ENCODE measurements around the gene FSTL1. TPM values are rescaled to one million over a fixed set of nuclear protein-coding genes. Genes with fewer than 3 reads are reported as not detected.
"Not testable (repeated sequence)": the region's sequence is repeated elsewhere in the genome, so short reads cannot be mapped to it uniquely, and the experiment has no call there.

FSTL1 gene
- total RNA-seq, 2 donors from 2014 or later: 212 to 265 TPM

GRCh38 chr3:120393243-120393642, 57.5 kb downstream of the FSTL1 start:
- 57% methylated on average over 4 of the region's 4 CpGs for WGBS
- intact Hi-C loops (cut with DNase I): no loop called here
- Histone ChIP-seq H3K27ac (no peak overlapping the region), H3K4me1 (replicated peaks) (no peaks in the 10 kb centered on the region), H3K27me3 (replicated peaks; ENCODE audit: insufficient read depth) (no peaks in the 10 kb centered on the region), H3K9me3 (no peaks in the 10 kb centered on the region), H3K36me3 (no peaks in the 10 kb centered on the region), H3K4me3 (no peak overlapping the region)
- DNase-seq (ENCODE audit: low spot score): no peak
- TF ChIP-seq POLR2A (IDR thresholded peaks at IDR 0.05) (no peak), POLR2AphosphoS5 (IDR thresholded peaks at IDR 0.05) (no peak), CTCF (IDR thresholded peaks at IDR 0.05) (no peak)

GRCh38 chr3:120382941-120383447, 67.8 kb downstream of the FSTL1 start:
- intact Hi-C loops (cut with DNase I): no loop called here
- WGBS: 77% methylated on average over 2 of the region's 2 CpGs
- Histone ChIP-seq H3K9me3 (no peaks in the 10 kb centered on the region), H3K36me3 (no peaks in the 10 kb centered on the region), H3K27ac (no peak overlapping the region), H3K4me3 (no peak overlapping the region), H3K27me3 (replicated peaks; ENCODE audit: insufficient read depth) (no peaks in the 10 kb centered on the region), H3K4me1 (replicated peaks) (no peaks in the 10 kb centered on the region)
- TF ChIP-seq POLR2AphosphoS5 (IDR thresholded peaks at IDR 0.05): no peak
- no peak for TF ChIP-seq CTCF (IDR thresholded peaks at IDR 0.05)
- no peak for TF ChIP-seq POLR2A (IDR thresholded peaks at IDR 0.05)
- no peak for DNase-seq (ENCODE audit: low spot score)

- 85% methylated on average over 2 of the region's 2 CpGs for WGBS
- H3K36me3 ChIP-seq: no peaks in the 10 kb centered on the region
- TF ChIP-seq POLR2A (IDR thresholded peaks at IDR 0.05) (no peak), POLR2AphosphoS5 (IDR thresholded peaks at IDR 0.05) (no peak), CTCF (IDR thresholded peaks at IDR 0.05) (no peak)
Measured at GRCh38 chr3:120381503-120381902, 69.3 kb downstream of the FSTL1 start.

GRCh38 chr3:120377948-120378347, 72.8 kb downstream of the FSTL1 start:
- H3K36me3 ChIP-seq; H3K9me3 ChIP-seq; H3K27me3 ChIP-seq (replicated peaks; ENCODE audit: insufficient read depth); DNase-seq (ENCODE audit: low spot score); intact Hi-C loops (cut with DNase I); H3K4me3 ChIP-seq; H3K4me1 ChIP-seq (replicated peaks); H3K27ac ChIP-seq: not testable (repeated sequence)
- 46% methylated on average over 11 of the region's 12 CpGs for WGBS

More at GRCh38 chr3:120381503-120381902, 69.3 kb downstream of the FSTL1 start:
- H3K27me3 ChIP-seq (replicated peaks; ENCODE audit: insufficient read depth): no peaks in the 10 kb centered on the region
- no peak for DNase-seq (ENCODE audit: low spot score)
- intact Hi-C loops (cut with DNase I): no loop called here
- no peak overlapping the region for H3K4me3 ChIP-seq
- no peaks in the 10 kb centered on the region for H3K9me3 ChIP-seq
- no peak overlapping the region for H3K27ac ChIP-seq
- H3K4me1 ChIP-seq (replicated peaks): no peaks in the 10 kb centered on the region

- Histone ChIP-seq H3K4me1 (replicated peaks) (no peaks in the 10 kb centered on the region), H3K27me3 (replicated peaks; ENCODE audit: insufficient read depth) (no peaks in the 10 kb centered on the region), H3K27ac (no peak overlapping the region), H3K4me3 (no peak overlapping the region), H3K9me3 (no peaks in the 10 kb centered on the region), H3K36me3 (no peaks in the 10 kb centered on the region)
- no peak for DNase-seq (ENCODE audit: low spot score)
- TF ChIP-seq CTCF (IDR thresholded peaks at IDR 0.05) (no peak), POLR2AphosphoS5 (IDR thresholded peaks at IDR 0.05) (no peak), POLR2A (IDR thresholded peaks at IDR 0.05) (no peak)
- intact Hi-C loops (cut with DNase I): no loop called here
Measured at GRCh38 chr3:120370463-120370862, 80.3 kb downstream of the FSTL1 start.
